Activated T-cell treated with anti-CD3 and anti-CD28 coated beads, Interleukin-2, amount 50 U/mL, for 4 hours (primary cell): ENCODE measurements around the gene PNLIP. TPM values are rescaled to one million over a fixed set of nuclear protein-coding genes. Genes with fewer than 3 reads are reported as not detected.

Source experiments
- ATAC-seq, 2 donors: fragments of 200-7000 bp; cut with Tn5 transposase; one replicate each; pipeline ENCODE4 v1.10.0; 2021
- DNase-seq: peaks from one replicate; pipeline ENCODE4 v3.0.0-alpha.2; 2020
- H3K27me3 Mint-ChIP-seq: one replicate; pipeline ENCODE4 v1.8.0; 2021; ENCODE audit warnings: low read depth, mixed read lengths
- H3K36me3 Mint-ChIP-seq: one replicate; pipeline ENCODE4 v1.8.0; 2022; ENCODE audit warnings: mixed read lengths; ENCODE audit not compliant: insufficient read depth
- H3K4me1 Mint-ChIP-seq: one replicate; pipeline ENCODE4 v1.8.0; 2021; ENCODE audit warnings: low read depth, mixed read lengths
- H3K4me3 Mint-ChIP-seq: one replicate; pipeline ENCODE4 v1.8.0; 2021; ENCODE audit warnings: mild to moderate bottlenecking, moderate library complexity, mixed read lengths
- H3K9me3 Mint-ChIP-seq: one replicate; pipeline ENCODE4 v1.8.0; 2021; ENCODE audit warnings: mixed read lengths
- total RNA-seq, 3 donors: library from RNA; stranded (reverse); gene quantifications; one replicate each; pipeline ENCODE4 v1.2.1, GENCODE V29; 2021

PNLIP gene
- total RNA-seq, 3 donors from 2014 or later, result 0.87 to 1.8 (median 1.5) TPM

DNA sequence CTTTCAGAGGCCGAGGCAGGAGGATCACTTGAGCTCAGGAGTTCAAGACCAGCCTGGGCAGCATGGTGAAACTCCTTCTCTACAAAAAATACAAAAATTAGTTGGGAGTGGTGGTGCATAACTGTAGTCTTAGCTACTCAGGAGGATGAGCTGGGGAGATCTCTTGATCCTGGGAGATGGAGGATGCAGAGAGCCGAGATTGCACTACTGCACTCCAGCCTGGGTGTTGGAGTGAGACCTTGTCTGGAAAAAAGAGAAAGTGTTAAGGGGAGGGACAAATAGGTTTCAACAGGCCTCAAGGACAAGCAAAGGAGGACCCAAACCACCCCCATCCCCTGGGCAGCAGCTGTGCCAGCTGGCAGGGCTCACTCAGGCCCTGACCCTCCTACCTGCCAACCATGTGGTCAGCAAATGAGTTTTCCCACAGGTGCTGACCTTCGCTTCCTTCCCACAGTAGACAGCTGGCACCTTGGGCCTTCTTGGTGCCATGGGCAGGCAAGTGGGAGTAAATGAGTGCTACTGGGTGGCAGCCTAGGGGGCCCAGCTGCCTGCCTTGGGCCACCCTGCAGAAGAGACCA, 69.6 kb downstream of the PNLIP start:
- Mint-ChIP-seq H3K4me3 (no peak overlapping the region), H3K4me1 (no peaks in the 10 kb centered on the region), H3K9me3 (no peaks in the 10 kb centered on the region), H3K27me3 (peaks cover 7% of the 10 kb centered on the region), H3K36me3 (no peaks in the 10 kb centered on the region)
- DNase-seq (no peak), ATAC-seq (no peak)

Other genes with a start within 250 kb of the PNLIP start
- gene CCDC172, start 221.5 kb upstream of the PNLIP start, total RNA-seq, result not detected
- not detected for gene PNLIPRP3, start 118.1 kb upstream of the PNLIP start, total RNA-seq
- gene PNLIPRP1, start 45.0 kb downstream of the PNLIP start, total RNA-seq, result 1 to 10 TPM in 1 of 3 donors, under 1 TPM in 2; 0.57 to 1.0 (median 0.90) TPM
- gene PNLIPRP2, start 75.0 kb downstream of the PNLIP start, total RNA-seq, result under 1 TPM in 2 of 3 donors, not detected in 1; 0.46 to 0.56 TPM
- gene HSPA12A, start 196.6 kb downstream of the PNLIP start, total RNA-seq, result under 1 TPM; 0.15 to 0.45 (median 0.16) TPM